AG09309 (cell line): ENCODE results near the gene AKT2.

Source experiments
- DNase-seq: peaks from one replicate; pipeline ENCODE4 v3.0.0-alpha.2; 2010; ENCODE audit warnings: low read depth
- H3K4me3 ChIP-seq: 2 replicates; pipeline ENCODE4 v1.5.1; 2011; ENCODE audit warnings: mild to moderate bottlenecking, low read depth, low read length, moderate library complexity; ENCODE audit not compliant: control insufficient read depth
- CTCF ChIP-seq: IDR thresholded peaks from 2 replicates; pipeline ENCODE4 v1.5.1; 2011; ENCODE audit warnings: mild to moderate bottlenecking, low read depth, low read length, inconsistent platforms; ENCODE audit not compliant: insufficient read depth, control insufficient read depth; ENCODE audit errors: missing control alignments

Gene AKT2

DNA sequence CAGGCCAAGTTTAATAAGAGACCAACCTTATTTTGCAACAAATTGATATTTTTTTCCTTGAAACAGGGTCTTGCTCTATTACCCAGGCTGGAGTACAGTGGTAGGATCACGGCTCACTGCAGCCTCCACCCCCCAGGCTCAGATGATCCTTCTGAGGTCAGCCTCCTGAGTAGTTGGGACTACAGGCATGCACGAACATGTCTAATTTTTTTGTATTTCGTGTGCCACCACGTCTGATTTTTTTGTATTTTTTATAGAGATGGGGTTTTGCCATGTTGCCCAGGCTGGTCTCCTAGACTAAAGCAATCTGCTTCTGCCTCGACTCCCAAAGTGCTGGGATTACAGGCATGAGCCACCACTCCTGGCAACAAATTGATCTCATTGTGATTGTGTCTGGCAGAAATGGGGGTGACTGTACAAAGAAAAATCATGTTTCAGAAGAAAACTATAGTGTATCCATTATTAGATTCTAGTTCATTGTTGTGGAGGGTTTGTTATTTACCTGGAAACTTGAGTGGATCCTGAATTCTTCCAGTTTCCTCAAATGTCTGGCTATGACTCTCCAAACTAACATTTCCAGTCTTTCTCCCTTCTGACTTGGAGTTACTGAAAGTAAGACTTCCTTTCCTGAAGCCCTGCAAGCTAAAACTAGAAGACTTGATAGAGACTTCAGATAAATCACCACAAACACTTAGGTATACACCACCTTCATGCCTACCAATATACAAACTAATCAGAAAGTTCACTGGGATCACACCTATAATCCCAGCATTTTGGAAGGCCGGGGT, 17.3 kb upstream of the AKT2 start:
- DNase-seq: no peak
- no peak overlapping the region for H3K4me3 ChIP-seq
- TF ChIP-seq CTCF: no peak

DNA sequence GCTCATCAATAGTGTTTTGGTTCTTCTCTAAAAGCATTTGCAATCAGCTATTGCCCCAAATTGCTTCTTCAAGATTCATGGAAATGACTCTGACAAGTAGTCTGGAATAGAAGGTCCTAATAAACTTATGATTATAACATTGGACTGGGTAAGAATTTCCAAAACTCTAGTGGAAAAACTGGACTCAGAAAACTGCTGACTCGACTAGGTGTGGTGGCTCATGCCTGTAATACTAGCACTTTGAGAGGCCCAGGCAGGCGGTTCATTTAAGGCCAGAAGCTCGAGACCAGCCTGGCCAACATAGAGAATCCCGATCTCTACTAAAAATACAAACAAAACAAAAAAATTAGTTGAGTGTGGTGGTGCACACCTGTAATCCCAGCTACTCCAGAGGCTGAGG, 15.5 kb upstream of the AKT2 start:
- TF ChIP-seq CTCF: no peak
- no peak overlapping the region for H3K4me3 ChIP-seq
- DNase-seq: no peak

DNA sequence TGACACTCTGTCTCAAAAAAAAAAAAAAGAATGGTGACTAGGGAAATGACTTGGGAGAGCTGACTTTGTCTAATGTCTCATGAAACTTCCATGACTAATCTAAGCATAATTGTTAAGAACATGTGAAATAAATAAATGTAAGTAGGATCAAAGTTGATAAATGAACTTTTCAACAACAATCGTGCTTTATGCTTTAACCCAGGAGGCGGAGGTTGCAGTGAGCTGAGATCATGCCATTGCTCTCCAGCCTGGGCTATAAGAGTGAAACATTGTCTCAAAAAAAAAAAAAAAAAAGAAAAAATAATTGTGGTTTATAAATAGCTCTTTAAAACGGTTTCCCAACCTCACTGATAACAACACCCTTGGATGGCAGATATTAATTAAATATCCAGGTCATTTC, 12.9 kb upstream of the AKT2 start:
- no peak for TF ChIP-seq CTCF
- no peak overlapping the region for H3K4me3 ChIP-seq
- DNase-seq: no peak

GRCh38 chr19:40294560-40294959, 9.4 kb upstream of the AKT2 start:
- H3K4me3 ChIP-seq: no peak overlapping the region
- no peak for TF ChIP-seq CTCF
- DNase-seq: no peak

DNA sequence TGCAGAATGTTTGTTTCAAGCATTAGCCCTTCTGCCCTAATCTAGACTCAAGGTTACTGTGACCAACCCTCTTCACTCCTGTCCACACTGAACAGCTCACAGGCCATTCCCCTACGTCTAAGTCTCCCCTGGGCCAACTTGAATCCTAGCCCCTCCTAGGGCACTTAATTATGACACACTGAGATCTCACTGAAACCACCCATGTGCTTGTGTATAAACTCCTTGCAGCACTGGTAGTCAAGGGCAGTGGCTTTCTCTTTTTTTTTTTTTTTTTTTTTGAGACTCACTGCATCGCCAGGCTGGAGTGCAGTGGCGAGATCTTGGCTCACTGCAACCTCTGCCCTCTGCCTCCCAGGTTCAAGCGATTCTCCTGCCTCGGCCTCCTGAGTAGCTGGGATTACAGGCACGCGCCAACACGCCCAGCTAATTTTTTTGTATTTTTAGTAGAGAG, 1.9 kb upstream of the AKT2 start:
- no peak for DNase-seq
- no peak overlapping the region for H3K4me3 ChIP-seq
- no peak for TF ChIP-seq CTCF

- H3K4me3 ChIP-seq: no peak overlapping the region
- no peak for DNase-seq
- no peak for TF ChIP-seq CTCF
Measured at GRCh38 chr19:40286235-40286970, 1.3 kb upstream of the AKT2 start.
